Mesenchymal stem cell (in vitro differentiated cells and primary cell): Measurements from ENCODE around the gene SLC35A2.
A peak's percentile ranks its signal among the peaks of the same experiment; 100 is the strongest.

ENCODE experiments used
- DNase-seq: peaks from one replicate; pipeline ENCODE4 v3.0.0-alpha.2; 2013
- H2AFZ ChIP-seq: one replicate; pipeline ENCODE4 v1.6.1; 2013; ENCODE audit warnings: low read depth, mild to moderate bottlenecking, control low read depth, inconsistent platforms, low read length, moderate library complexity
- H2AK5ac ChIP-seq: 2 replicates; pipeline ENCODE4 v1.6.1; 2013; ENCODE audit warnings: low read length, moderate library complexity, mild to moderate bottlenecking, inconsistent platforms; ENCODE audit not compliant: severe bottlenecking
- H2BK120ac ChIP-seq: one replicate; pipeline ENCODE4 v1.6.1; 2013; ENCODE audit warnings: low read depth, mild to moderate bottlenecking, inconsistent platforms, low read length, moderate library complexity
- H2BK12ac ChIP-seq, 2 experiments: one replicate each; pipeline ENCODE4 v1.6.1; 2013; ENCODE audit warnings: inconsistent platforms in 2 of 2, low read length in 2 of 2, mild to moderate bottlenecking in 2 of 2, moderate library complexity in 2 of 2, control low read depth in 1 of 2
- H2BK15ac ChIP-seq: one replicate; pipeline ENCODE4 v1.6.1; 2013; ENCODE audit warnings: mild to moderate bottlenecking, low read depth, inconsistent platforms; ENCODE audit not compliant: poor library complexity, severe bottlenecking
- H2BK5ac ChIP-seq: 2 replicates; pipeline ENCODE4 v1.6.1; 2013; ENCODE audit warnings: low read depth, mild to moderate bottlenecking, low read length, control low read depth, inconsistent platforms; ENCODE audit not compliant: poor library complexity, severe bottlenecking
- H3K14ac ChIP-seq, 2 experiments: one replicate each; pipeline ENCODE4 v1.6.1; 2013; ENCODE audit warnings: inconsistent platforms in 2 of 2, low read length in 2 of 2, control low read depth in 1 of 2, mild to moderate bottlenecking in 1 of 2, moderate library complexity in 1 of 2
- H3K18ac ChIP-seq, 2 experiments: one replicate each; pipeline ENCODE4 v1.6.1; 2013; ENCODE audit warnings: inconsistent platforms in 2 of 2, low read length in 2 of 2, control low read depth in 1 of 2, low read depth in 1 of 2, mild to moderate bottlenecking in 1 of 2
- H3K23ac ChIP-seq, 2 experiments: one replicate each; pipeline ENCODE4 v1.6.1; 2013; ENCODE audit warnings: inconsistent platforms in 2 of 2, low read length in 2 of 2, mild to moderate bottlenecking in 2 of 2, moderate library complexity in 2 of 2, control low read depth in 1 of 2
- H3K27ac ChIP-seq: 2 replicates; pipeline ENCODE4 v1.5.1; 2013; ENCODE audit warnings: mild to moderate bottlenecking, moderate library complexity, low read length, control low read depth, inconsistent platforms; ENCODE audit not compliant: poor library complexity, severe bottlenecking
- H3K27me3 ChIP-seq, 2 experiments: 2 replicates each; pipeline versions ENCODE4 v1.6.1 to v1.7.0; 2013; ENCODE audit warnings: low read length in 2 of 2, mild to moderate bottlenecking in 2 of 2, moderate library complexity in 2 of 2, control low read depth in 1 of 2, inconsistent platforms in 1 of 2; ENCODE audit not compliant: control insufficient read depth in 1 of 2, insufficient read depth in 1 of 2
- H3K36me3 ChIP-seq, 2 experiments: 2 replicates each; pipeline versions ENCODE4 v1.6.1 to v1.7.0; 2013; ENCODE audit warnings: low read length in 2 of 2, control low read depth in 1 of 2, inconsistent platforms in 1 of 2, low read depth in 1 of 2, mild to moderate bottlenecking in 1 of 2; ENCODE audit not compliant: insufficient read depth in 2 of 2, control insufficient read depth in 1 of 2
- H3K4ac ChIP-seq, 2 experiments: one replicate each; pipeline ENCODE4 v1.6.1; 2013; ENCODE audit warnings: inconsistent platforms in 2 of 2, low read length in 2 of 2, mild to moderate bottlenecking in 2 of 2, moderate library complexity in 2 of 2, control low read depth in 1 of 2, low read depth in 1 of 2
- H3K4me1 ChIP-seq: 2 replicates; pipeline ENCODE4 v1.6.1; 2013; ENCODE audit warnings: low read depth, low read length, control low read depth; ENCODE audit not compliant: control insufficient read depth, insufficient read depth
- H3K4me2 ChIP-seq: 2 replicates; pipeline ENCODE4 v1.6.1; 2013; ENCODE audit warnings: low read length, mild to moderate bottlenecking, inconsistent platforms; ENCODE audit not compliant: poor library complexity, severe bottlenecking
- H3K4me3 ChIP-seq, 2 experiments: 2 replicates each; pipeline versions ENCODE4 v1.5.1 to v1.7.0; 2013; ENCODE audit warnings: low read length in 2 of 2, mild to moderate bottlenecking in 2 of 2, control low read depth in 1 of 2, low read depth in 1 of 2; ENCODE audit not compliant: insufficient read depth in 1 of 2
- H3K79me1 ChIP-seq: replicated peaks from 2 replicates; pipeline ENCODE4 v1.6.1; 2013; ENCODE audit warnings: mild to moderate bottlenecking, control low read depth, low read length, inconsistent platforms; ENCODE audit not compliant: poor library complexity, severe bottlenecking
- H3K9ac ChIP-seq: 2 replicates; pipeline ENCODE4 v1.7.0; 2013; ENCODE audit warnings: mild to moderate bottlenecking, low read length, moderate library complexity
- H3K9me3 ChIP-seq: 2 replicates; pipeline ENCODE4 v1.7.0; 2013; ENCODE audit warnings: mild to moderate bottlenecking, low read length; ENCODE audit not compliant: control insufficient read depth
- H4K8ac ChIP-seq: one replicate; pipeline ENCODE4 v1.6.1; 2013; ENCODE audit warnings: inconsistent platforms, mild to moderate bottlenecking, low read length, moderate library complexity
- H4K91ac ChIP-seq: one replicate; pipeline ENCODE4 v1.6.1; 2013; ENCODE audit warnings: mild to moderate bottlenecking, low read length, inconsistent platforms
- WGBS: methylation state at CpG from one replicate; pipeline ENCODE4 v1.1.7; 2013; ENCODE audit warnings: mixed read lengths; 5-methylcytosine and 5-hydroxymethylcytosine counted together

The SLC35A2 gene

DNA sequence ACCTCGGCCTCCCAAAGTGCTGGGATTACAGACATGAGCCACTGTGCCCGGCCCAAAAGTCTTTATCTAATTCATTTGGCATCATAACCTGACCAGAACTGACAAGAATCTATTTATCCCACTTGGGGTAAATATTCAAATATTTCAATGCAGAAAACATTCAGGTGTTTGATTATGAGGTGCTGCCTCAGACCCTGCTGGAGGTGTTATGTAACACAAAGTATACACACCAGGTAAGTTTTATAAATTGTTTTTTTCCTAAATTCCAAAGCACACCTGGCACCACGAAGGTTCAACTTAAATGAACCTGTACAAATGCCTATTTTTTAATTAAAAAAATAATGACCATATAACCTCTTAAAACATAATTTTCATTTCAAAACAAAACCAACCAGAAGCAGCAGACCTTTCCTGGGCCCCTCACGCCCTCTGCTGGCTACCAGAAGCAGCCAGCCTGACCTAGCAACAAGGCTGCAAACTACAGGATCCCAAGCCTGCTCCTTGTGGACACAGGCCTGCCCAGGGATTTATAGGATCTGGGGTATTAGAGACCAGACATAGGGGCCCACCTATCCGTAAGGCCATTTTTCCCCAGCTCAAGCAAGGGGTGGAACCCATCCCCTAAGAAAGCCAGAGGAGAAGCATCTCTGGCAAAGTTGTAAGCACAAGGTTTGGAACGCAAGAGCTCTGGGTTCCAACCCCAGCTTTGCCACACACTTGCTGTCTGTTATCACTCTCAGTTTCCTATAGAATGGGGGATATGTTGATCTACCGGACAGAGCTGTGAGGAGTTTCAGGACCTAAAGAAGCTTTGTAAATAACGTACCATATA is 34.3 kb upstream of the SLC35A2 start:
- Histone ChIP-seq H3K27ac (no peak overlapping the region), H3K4ac (no peak overlapping the region), H3K79me1 (peaks cover 8% of the 10 kb centered on the region), H3K4me3 (no peak overlapping the region), H3K36me3 (peaks cover 21% of the 10 kb centered on the region in 2 experiments), H2BK15ac (no peak overlapping the region), H3K23ac (no peak overlapping the region), H2AK5ac (no peak overlapping the region), H2AFZ (no peak overlapping the region), H2BK120ac (no peak overlapping the region), H3K9me3 (no peaks in the 10 kb centered on the region), H3K4me2 (no peak overlapping the region), H4K8ac (no peak overlapping the region), H2BK12ac (no peak overlapping the region), H3K27me3 (peaks cover 0 to 15% of the 10 kb centered on the region in 2 experiments), H3K14ac (no peak overlapping the region), H3K9ac (no peak overlapping the region), H3K18ac (no peak overlapping the region), H3K4me1 (peaks cover 1% of the 10 kb centered on the region), H4K91ac (no peak overlapping the region), H2BK5ac (no peak overlapping the region)
- peak; percentile 61 for DNase-seq
- 80% methylated on average over 3 of the region's 8 CpGs for WGBS

- H2AFZ ChIP-seq: no peak overlapping the region
- 100% methylated on average over 2 of the region's 2 CpGs for WGBS
- H3K14ac ChIP-seq: no peak overlapping the region
- peaks cover 14% of the 10 kb centered on the region for H3K4me1 ChIP-seq
- DNase-seq: no peak
- no peaks in the 10 kb centered on the region for H3K9me3 ChIP-seq
- no peak overlapping the region for H4K91ac ChIP-seq
- no peak overlapping the region for H3K23ac ChIP-seq
- no peak overlapping the region for H2AK5ac ChIP-seq
- no peak overlapping the region for H2BK5ac ChIP-seq
- no peak overlapping the region for H3K9ac ChIP-seq
- H3K4me3 ChIP-seq: no peak overlapping the region
- peaks cover 9% of the 10 kb centered on the region for H3K79me1 ChIP-seq
- no peak overlapping the region for H2BK12ac ChIP-seq
- H3K36me3 ChIP-seq: peaks cover 31 to 38% of the 10 kb centered on the region in 2 experiments
- no peak overlapping the region for H4K8ac ChIP-seq
- no peak overlapping the region for H3K4me2 ChIP-seq
- no peak overlapping the region for H2BK120ac ChIP-seq
- no peak overlapping the region for H3K4ac ChIP-seq
- no peak overlapping the region for H3K18ac ChIP-seq
- H3K27me3 ChIP-seq: peaks cover 0 to 16% of the 10 kb centered on the region in 2 experiments
- H3K27ac ChIP-seq: no peak overlapping the region
- no peak overlapping the region for H2BK15ac ChIP-seq
Measured at GRCh38 chrX:48942895-48943294, 31.4 kb upstream of the SLC35A2 start.

GRCh38 chrX:48940404-48940955 is 29.0 kb upstream of the SLC35A2 start:
- Histone ChIP-seq H3K14ac (no peak overlapping the region), H2BK15ac (no peak overlapping the region), H3K4ac (no peak overlapping the region), H3K9me3 (no peaks in the 10 kb centered on the region), H3K4me2 (no peak overlapping the region), H3K36me3 (peaks cover 26 to 46% of the 10 kb centered on the region in 2 experiments), H2BK12ac (no peak overlapping the region), H2AFZ (no peak overlapping the region), H3K27ac (no peak overlapping the region), H4K91ac (no peak overlapping the region), H2AK5ac (no peak overlapping the region), H3K4me3 (no peak overlapping the region), H3K18ac (no peak overlapping the region), H3K4me1 (peaks cover 24% of the 10 kb centered on the region), H3K79me1 (peaks cover 9% of the 10 kb centered on the region), H3K27me3 (peaks cover 0 to 12% of the 10 kb centered on the region in 2 experiments), H4K8ac (no peak overlapping the region), H2BK120ac (no peak overlapping the region), H3K23ac (no peak overlapping the region), H3K9ac (no peak overlapping the region), H2BK5ac (no peak overlapping the region)
- DNase-seq: no peak
- no CpG with 5 or more reads among the region's 2 CpGs for WGBS

- H3K4me3 ChIP-seq: no peak overlapping the region
- H3K27ac ChIP-seq: no peak overlapping the region
- peaks cover 24% of the 10 kb centered on the region for H3K4me1 ChIP-seq
- no peak overlapping the region for H4K8ac ChIP-seq
- no peak overlapping the region for H3K23ac ChIP-seq
- H3K18ac ChIP-seq: no peak overlapping the region
- no peak overlapping the region for H2BK5ac ChIP-seq
- H4K91ac ChIP-seq: no peak overlapping the region
- no peak overlapping the region for H2BK120ac ChIP-seq
- no peak overlapping the region for H2AFZ ChIP-seq
- H3K27me3 ChIP-seq: peaks cover 0 to 12% of the 10 kb centered on the region in 2 experiments
- H2BK12ac ChIP-seq: no peak overlapping the region
- no peak overlapping the region for H2BK15ac ChIP-seq
- H3K9ac ChIP-seq: no peak overlapping the region
- H3K4ac ChIP-seq: no peak overlapping the region
- no peaks in the 10 kb centered on the region for H3K9me3 ChIP-seq
- H3K79me1 ChIP-seq: peaks cover 11% of the 10 kb centered on the region
- WGBS: 100% methylated on average over 2 of the region's 3 CpGs
- no peak overlapping the region for H3K4me2 ChIP-seq
- no peak overlapping the region for H2AK5ac ChIP-seq
- DNase-seq: no peak
- no peak overlapping the region for H3K14ac ChIP-seq
- H3K36me3 ChIP-seq: peaks cover 29 to 51% of the 10 kb centered on the region in 2 experiments
Measured at GRCh38 chrX:48939524-48940228, 28.2 kb upstream of the SLC35A2 start.
